Mucosa of stomach (tissue), 1 donor: ENCODE measurements around the gene SLC26A9.

Experiments
- H3K27me3 ChIP-seq: one replicate; pipeline ENCODE4 v1.7.0; 2013; ENCODE audit warnings: mild to moderate bottlenecking, low read length; ENCODE audit not compliant: control insufficient read depth, insufficient read depth
- H3K36me3 ChIP-seq: one replicate; pipeline ENCODE4 v1.7.0; 2013; ENCODE audit warnings: low read length; ENCODE audit not compliant: control insufficient read depth, insufficient read depth
- H3K4me1 ChIP-seq: one replicate; pipeline ENCODE4 v1.7.0; 2013; ENCODE audit warnings: mild to moderate bottlenecking, low read length; ENCODE audit not compliant: control insufficient read depth, insufficient read depth
- H3K4me3 ChIP-seq: one replicate; pipeline ENCODE4 v1.7.0; 2013; ENCODE audit warnings: low read length
- H3K9ac ChIP-seq: one replicate; pipeline ENCODE4 v1.7.0; 2013; ENCODE audit warnings: mild to moderate bottlenecking, low read length, moderate library complexity
- H3K9me3 ChIP-seq: one replicate; pipeline ENCODE4 v1.7.0; 2013; ENCODE audit warnings: mild to moderate bottlenecking, low read length, moderate library complexity; ENCODE audit not compliant: control insufficient read depth
- donor health status: Pancreatic carcinoma.

SLC26A9 gene

GRCh38 chr1:205954819-205955404 lies 11.7 kb upstream of the SLC26A9 start:
- Histone ChIP-seq H3K9ac (no peak overlapping the region), H3K4me3 (no peak overlapping the region), H3K9me3 (no peaks in the 10 kb centered on the region), H3K4me1 (peaks cover 70% of the 10 kb centered on the region), H3K27me3 (no peaks in the 10 kb centered on the region), H3K36me3 (no peaks in the 10 kb centered on the region)

- H3K36me3 ChIP-seq, result no peaks in the 10 kb centered on the region
- H3K9ac ChIP-seq, result no peak overlapping the region
- no peak overlapping the region for H3K4me3 ChIP-seq
- H3K9me3 ChIP-seq, result no peaks in the 10 kb centered on the region
- H3K27me3 ChIP-seq, result no peaks in the 10 kb centered on the region
- H3K4me1 ChIP-seq, result peaks cover 86% of the 10 kb centered on the region
Measured at GRCh38 chr1:205951746-205952145, 8.5 kb upstream of the SLC26A9 start.

GRCh38 chr1:205950826-205951549 lies 7.7 kb upstream of the SLC26A9 start:
- H3K9me3 ChIP-seq, result no peaks in the 10 kb centered on the region
- H3K4me3 ChIP-seq, result no peak overlapping the region
- H3K36me3 ChIP-seq, result no peaks in the 10 kb centered on the region
- H3K27me3 ChIP-seq, result no peaks in the 10 kb centered on the region
- no peak overlapping the region for H3K9ac ChIP-seq
- peaks cover 88% of the 10 kb centered on the region for H3K4me1 ChIP-seq

GRCh38 chr1:205950280-205950679 lies 7.0 kb upstream of the SLC26A9 start:
- peaks cover 90% of the 10 kb centered on the region for H3K4me1 ChIP-seq
- H3K36me3 ChIP-seq, result no peaks in the 10 kb centered on the region
- H3K4me3 ChIP-seq, result no peak overlapping the region
- H3K9ac ChIP-seq, result no peak overlapping the region
- H3K27me3 ChIP-seq, result no peaks in the 10 kb centered on the region
- no peaks in the 10 kb centered on the region for H3K9me3 ChIP-seq

GRCh38 chr1:205949753-205950152 lies 6.5 kb upstream of the SLC26A9 start:
- no peaks in the 10 kb centered on the region for H3K27me3 ChIP-seq
- peaks cover 90% of the 10 kb centered on the region for H3K4me1 ChIP-seq
- H3K36me3 ChIP-seq, result no peaks in the 10 kb centered on the region
- no peaks in the 10 kb centered on the region for H3K9me3 ChIP-seq
- no peak overlapping the region for H3K9ac ChIP-seq
- H3K4me3 ChIP-seq, result no peak overlapping the region

- Histone ChIP-seq H3K9ac (no peak overlapping the region), H3K4me1 (peaks cover 86% of the 10 kb centered on the region), H3K4me3 (no peak overlapping the region), H3K36me3 (no peaks in the 10 kb centered on the region), H3K27me3 (peaks cover under 1% of the 10 kb centered on the region), H3K9me3 (no peaks in the 10 kb centered on the region)
Measured at GRCh38 chr1:205948886-205949285, 5.6 kb upstream of the SLC26A9 start.

GRCh38 chr1:205948039-205948438 lies 4.8 kb upstream of the SLC26A9 start:
- Histone ChIP-seq H3K27me3 (peaks cover 4% of the 10 kb centered on the region), H3K9ac (no peak overlapping the region), H3K4me3 (no peak overlapping the region), H3K36me3 (no peaks in the 10 kb centered on the region), H3K4me1 (peaks cover 84% of the 10 kb centered on the region), H3K9me3 (no peaks in the 10 kb centered on the region)

- Histone ChIP-seq H3K9me3 (no peaks in the 10 kb centered on the region), H3K4me1 (peaks cover 78% of the 10 kb centered on the region), H3K36me3 (no peaks in the 10 kb centered on the region)
Measured at GRCh38 chr1:205947024-205947423, 3.8 kb upstream of the SLC26A9 start.

GRCh38 chr1:205945069-205945468 lies 1.8 kb upstream of the SLC26A9 start:
- Histone ChIP-seq H3K4me3 (no peak overlapping the region), H3K4me1 (peaks cover 75% of the 10 kb centered on the region), H3K36me3 (no peaks in the 10 kb centered on the region), H3K27me3 (peaks cover 4% of the 10 kb centered on the region), H3K9ac (no peak overlapping the region), H3K9me3 (no peaks in the 10 kb centered on the region)

More at GRCh38 chr1:205947024-205947423, 3.8 kb upstream of the SLC26A9 start:
- H3K9ac ChIP-seq, result no peak overlapping the region
- H3K4me3 ChIP-seq, result no peak overlapping the region
- peaks cover 4% of the 10 kb centered on the region for H3K27me3 ChIP-seq

GRCh38 chr1:205944525-205944924 lies 1.3 kb upstream of the SLC26A9 start:
- no peaks in the 10 kb centered on the region for H3K36me3 ChIP-seq
- H3K4me1 ChIP-seq, result peaks cover 75% of the 10 kb centered on the region
- H3K9me3 ChIP-seq, result no peaks in the 10 kb centered on the region
- no peak overlapping the region for H3K9ac ChIP-seq
- peaks cover 4% of the 10 kb centered on the region for H3K27me3 ChIP-seq
- H3K4me3 ChIP-seq, result no peak overlapping the region

- Histone ChIP-seq H3K4me3 (peak overlapping the region; percentile 35), H3K27me3 (peaks cover 4% of the 10 kb centered on the region), H3K9me3 (no peaks in the 10 kb centered on the region), H3K9ac (peak overlapping the region; percentile 67), H3K36me3 (no peaks in the 10 kb centered on the region), H3K4me1 (peaks cover 75% of the 10 kb centered on the region)
Measured at GRCh38 chr1:205942631-205943159, 561 bp downstream of the SLC26A9 start.

- Histone ChIP-seq H3K27me3 (peaks cover 4% of the 10 kb centered on the region), H3K9ac (peak overlapping the region; percentile 67), H3K4me1 (peaks cover 83% of the 10 kb centered on the region), H3K4me3 (peak overlapping the region; percentile 24), H3K36me3 (no peaks in the 10 kb centered on the region), H3K9me3 (no peaks in the 10 kb centered on the region)
Measured at GRCh38 chr1:205940710-205941109, 2.5 kb downstream of the SLC26A9 start.
